HG03060 (cell line): ENCODE measurements around the gene ERAL1.
"Not testable (repeated sequence)": the region's sequence is repeated elsewhere in the genome, so short reads cannot be mapped to it uniquely, and the experiment has no call there.

Source experiments
- ATAC-seq: cut with Tn5 transposase; IDR thresholded peaks from one replicate; pipeline ENCODE4 v1.9.1; 2021; ENCODE audit warnings: low read depth, moderate number of reproducible peaks; ENCODE audit not compliant: unreplicated experiment

The ERAL1 gene

GRCh38 chr17:28848667-28849066, 6.1 kb upstream of the ERAL1 start:
- ATAC-seq, result not testable (repeated sequence)

GRCh38 chr17:28849281-28849680, 5.5 kb upstream of the ERAL1 start:
- ATAC-seq, result no peak

GRCh38 chr17:28853295-28853694, 1.5 kb upstream of the ERAL1 start:
- ATAC-seq, result no peak

GRCh38 chr17:28855336-28855679, 492 bp downstream of the ERAL1 start:
- ATAC-seq, result no peak

- no peak for ATAC-seq
These were observed 1.3 kb downstream of the ERAL1 start for GRCh38 chr17:28856028-28856574.

GRCh38 chr17:28857905-28858800, 3.3 kb downstream of the ERAL1 start:
- ATAC-seq, result no peak

- no peak for ATAC-seq
These were observed 4.1 kb downstream of the ERAL1 start for GRCh38 chr17:28858801-28859355.

GRCh38 chr17:28860363-28860808, 5.6 kb downstream of the ERAL1 start:
- ATAC-seq, result no peak

- no peak for ATAC-seq
These were observed 6.8 kb downstream of the ERAL1 start for GRCh38 chr17:28861393-28862203.

GRCh38 chr17:28862561-28862960, 7.7 kb downstream of the ERAL1 start:
- no peak for ATAC-seq

GRCh38 chr17:28863953-28864352, 9.1 kb downstream of the ERAL1 start:
- ATAC-seq, result no peak

- no peak for ATAC-seq
These were observed 10.4 kb downstream of the ERAL1 start for GRCh38 chr17:28864991-28865849.

- no peak for ATAC-seq
These were observed 11.3 kb downstream of the ERAL1 start for GRCh38 chr17:28865946-28866752.

- ATAC-seq, result no peak
These were observed 12.5 kb downstream of the ERAL1 start for GRCh38 chr17:28867276-28867675.

- no peak for ATAC-seq
These were observed 16.3 kb downstream of the ERAL1 start for GRCh38 chr17:28871056-28871579.

GRCh38 chr17:28873839-28874238, 19.0 kb downstream of the ERAL1 start:
- ATAC-seq, result no peak

GRCh38 chr17:28874750-28875149, 19.9 kb downstream of the ERAL1 start:
- ATAC-seq, result no peak

- no peak for ATAC-seq
These were observed 21.2 kb downstream of the ERAL1 start for GRCh38 chr17:28875848-28876550.
